ENCODE results near the gene EIF4G3.

- TF ChIP-seq CTCF (optimal IDR thresholded peaks at IDR 0.05 in 1 of 3, IDR thresholded peaks at IDR 0.05 in 1 of 3, conservative IDR thresholded peaks at IDR 0.05 in 1 of 3; ENCODE audit: extremely low read depth in 1 of 3, insufficient read depth in 2 of 3, low read length in 3 of 3) = no peak
- no peak for TF ChIP-seq EZH2 (IDR thresholded peaks at IDR 0.05; ENCODE audit: low read length)
Observed at GRCh38 chr1:20947409-20947808, 229.3 kb downstream of the EIF4G3 start.
